ENCODE measurements around the gene F3. TPM values are rescaled to one million over a fixed set of nuclear protein-coding genes. Genes with fewer than 3 reads are reported as not detected.

The F3 gene
- polyA plus RNA-seq, 2 of the 4 experiments (the other 2 are of a cell fraction), result 3.2 to 4.4 TPM

- Histone ChIP-seq H3K4me3 (no peak overlapping the region), H3K9me3 (no peaks in the 10 kb centered on the region), H3K4me1 (peaks cover 15% of the 10 kb centered on the region; the same call in 2 of the 3 replicates), H3K4me2 (no peak overlapping the region), H3K27ac (no peak overlapping the region)
- no peak for DNase-seq (ENCODE audit: low read depth in 1 of 2, low spot score in 1 of 2)
- CTCF ChIA-PET, result interaction anchor here (0.8 to 1.6 kb wide), 3 partner anchors 10 to 493 kb away, joined by 3 to 4 read pairs (median 3); no protein-coding TSS in a partner anchor
- FAIRE-seq, result no peak
- 82% methylated on average over 6 of the region's 6 CpGs for WGBS (ENCODE audit: missing lambda C conversion rate)
- POLR2A ChIA-PET, result no interaction called here
- TF ChIP-seq NR3C1 (IDR thresholded peaks at IDR 0.05) (no peak), FOSL2 (IDR thresholded peaks at IDR 0.05) (no peak), FOSL2 (CRISPR knock-in tag; IDR thresholded peaks at IDR 0.05) (no peak)
- no peak for ATAC-seq
These were observed 8.8 kb upstream of the F3 start for GRCh38 chr1:94550396-94550795.

- no peak for ATAC-seq
- H3K27ac ChIP-seq, result no peak overlapping the region
- no peak overlapping the region for H3K4me3 ChIP-seq
- no peak for DNase-seq (ENCODE audit: low read depth in 1 of 2, low spot score in 1 of 2)
- ChIA-PET CTCF (interaction anchor here (1.2 to 1.6 kb wide), 3 partner anchors 256 to 494 kb away, joined by 3 to 4 read pairs (median 3); no protein-coding TSS in a partner anchor), POLR2A (no interaction called here)
- no peaks in the 10 kb centered on the region for H3K9me3 ChIP-seq
- TF ChIP-seq KDM5A (IDR thresholded peaks at IDR 0.05), result no peak
- no peak for TF ChIP-seq CBX8 (IDR thresholded peaks at IDR 0.05)
- TF ChIP-seq FOXS1 (CRISPR knock-in tag; IDR thresholded peaks at IDR 0.05), result no peak
- TF ChIP-seq ZSCAN20 (CRISPR knock-in tag; IDR thresholded peaks at IDR 0.05), result no peak
- TF ChIP-seq EP300 (IDR thresholded peaks at IDR 0.05), result no peak
- TF ChIP-seq TFCP2L1 (CRISPR knock-in tag; IDR thresholded peaks at IDR 0.05), result no peak
- no peak for FAIRE-seq
- no peak overlapping the region for H3K4me2 ChIP-seq
- 80% methylated on average over 3 of the region's 5 CpGs for WGBS (ENCODE audit: missing lambda C conversion rate)
- H3K4me1 ChIP-seq, result peaks cover 22% of the 10 kb centered on the region
These were observed 8.1 kb upstream of the F3 start for GRCh38 chr1:94549706-94550105.

GRCh38 chr1:94544706-94545490 is 3.3 kb upstream of the F3 start:
- Histone ChIP-seq H3K4me2 (peak overlapping the region; percentile 94; the same call in 2 of the 3 replicates), H3K27ac (peak overlapping the region; percentile 68 to 69), H3K9me3 (no peaks in the 10 kb centered on the region), H3K4me1 (peaks cover 35% of the 10 kb centered on the region), H3K4me3 (no peak overlapping the region)
- ChIA-PET CTCF (interaction anchor here (0.9 to 1.5 kb wide), 3 partner anchors 54 to 262 kb away, joined by 3 to 5 read pairs (median 3); no protein-coding TSS in a partner anchor), POLR2A (no interaction called here)
- whole genome bisulfite sequencing (ENCODE audit: missing lambda C conversion rate), result 85% methylated on average over 4 of the region's 4 CpGs
- DNase-seq (ENCODE audit: low read depth in 1 of 2, low spot score in 1 of 2) (no peak), FAIRE-seq (no peak), ATAC-seq (no peak)
- TF ChIP-seq NFE2L2 (conservative IDR thresholded peaks at IDR 0.05; ENCODE audit: low read length), result peak; percentile 83
- no peak for TF ChIP-seq KDM1A (IDR thresholded peaks at IDR 0.05; ENCODE audit: low read depth)
- peak; percentile 94 for TF ChIP-seq MAFK (IDR thresholded peaks at IDR 0.05; ENCODE audit: partially characterized antibody)
- no peak for TF ChIP-seq NR3C1 (IDR thresholded peaks at IDR 0.05)
- TF ChIP-seq ZSCAN20 (CRISPR knock-in tag; IDR thresholded peaks at IDR 0.05), result no peak

GRCh38 chr1:94543893-94544635 is 2.5 kb upstream of the F3 start:
- POLR2A ChIA-PET, result no interaction called here
- FAIRE-seq (no peak), ATAC-seq (no peak), DNase-seq (ENCODE audit: low read depth in 1 of 2, low spot score in 1 of 2) (no peak)
- 71% methylated on average over 4 of the region's 4 CpGs for WGBS (ENCODE audit: missing lambda C conversion rate)
- H3K4me2 ChIP-seq, result peak overlapping the region; percentile 94; the same call in 2 of the 3 replicates
- CTCF ChIA-PET, result interaction anchor here (0.9 to 1.5 kb wide), 2 partner anchors 261 to 263 kb away, joined by 3 to 5 read pairs; no protein-coding TSS in a partner anchor
- no peak overlapping the region for H3K4me3 ChIP-seq
- no peaks in the 10 kb centered on the region for H3K9me3 ChIP-seq
- H3K4me1 ChIP-seq, result peaks cover 39% of the 10 kb centered on the region
- H3K27ac ChIP-seq, result peak overlapping the region; percentile 68 to 69
- TF ChIP-seq HES2 (IDR thresholded peaks at IDR 0.05) (no peak), HDAC2 (IDR thresholded peaks at IDR 0.05) (no peak), SREBF2 (IDR thresholded peaks at IDR 0.05) (no peak), EHF (CRISPR knock-in tag; IDR thresholded peaks at IDR 0.05) (no peak), BCL3 (IDR thresholded peaks at IDR 0.05) (no peak), HMGXB4 (CRISPR knock-in tag; IDR thresholded peaks at IDR 0.05; ENCODE audit: borderline replicate concordance) (no peak), CBX8 (IDR thresholded peaks at IDR 0.05) (no peak), ZC3H11A (IDR thresholded peaks at IDR 0.05) (no peak), CHD2 (IDR thresholded peaks at IDR 0.05; ENCODE audit: low read length, partially characterized antibody) (no peak), CBX2 (IDR thresholded peaks at IDR 0.05; ENCODE audit: borderline replicate concordance, low read depth) (no peak), ZNF302 (CRISPR knock-in tag; IDR thresholded peaks at IDR 0.05) (no peak), REST (IDR thresholded peaks at IDR 0.05) (no peak)
